SK-N-SH (cell line): Measurements from ENCODE around the gene ARHGEF12. TPM values are rescaled to one million over a fixed set of nuclear protein-coding genes. Genes with fewer than 3 reads are reported as not detected.
A peak's percentile ranks its signal among the peaks of the same experiment; 100 is the strongest.

Experiments used
- CTCF ChIA-PET: fragments of 300-600, 350-600 bp; formaldehyde crosslinking; extraction: SDS; loops from one replicate; lab custom pipeline; 2021; lab: Yijun Ruan, JAX
- POLR2A ChIA-PET: fragments of 350-600 bp; sonication (Branson Sonifier 250); formaldehyde crosslinking; extraction: SDS; loops from one replicate; lab custom pipeline; 2020; ENCODE audit warnings: antibody characterized with exemption, inconsistent platforms; lab: Yijun Ruan, JAX
- DNase-seq: peaks from one replicate; pipeline ENCODE4 v3.0.0; 2012
- H2AFZ ChIP-seq: fragments of 200-600 bp; sonication (generic); 2 replicates; pipeline ENCODE4 v1.8.1; 2016; ENCODE audit warnings: antibody characterized with exemption, mild to moderate bottlenecking, low read depth
- H3F3A ChIP-seq: fragments of 200-600 bp; sonication (generic); replicated peaks from 2 replicates; pipeline ENCODE3; 2016; ENCODE audit warnings: antibody characterized with exemption, mild to moderate bottlenecking; ENCODE audit not compliant: insufficient read depth
- H3K27ac ChIP-seq, 2 experiments: fragments of 200-500 bp in 1 of 2; fragments of 200-600 bp in 1 of 2; sonication (Bioruptor generic) in 1 of 2; sonication (generic), shearing (Covaris generic) in 1 of 2; 2 replicates each; pipeline versions ENCODE4 v1.5.1 to v1.6.1; 2014 to 2016; ENCODE audit warnings: low read depth in 2 of 2, inconsistent platforms in 1 of 2, low read length in 1 of 2, mild to moderate bottlenecking in 1 of 2, mixed read lengths in 1 of 2
- H3K27me3 ChIP-seq: fragments of 200-600 bp; sonication (generic), shearing (Covaris generic); 2 replicates; pipeline ENCODE4 v1.6.1; 2016; ENCODE audit warnings: mixed run types; ENCODE audit not compliant: insufficient read depth
- H3K36me3 ChIP-seq, 2 experiments: fragments of 200-500 bp in 1 of 2; fragments of 200-600 bp in 1 of 2; sonication (Bioruptor generic) in 1 of 2; sonication (generic) in 1 of 2; replicated peaks in 1 of 2; 2 replicates each; pipeline versions ENCODE3 to v1.5.1; 2014 to 2016; ENCODE audit warnings: low read length in 1 of 2, mild to moderate bottlenecking in 1 of 2; ENCODE audit not compliant: insufficient read depth in 2 of 2, control insufficient read depth in 1 of 2
- H3K4me1 ChIP-seq, 2 experiments: fragments of 200-500 bp in 1 of 2; fragments of 200-600 bp in 1 of 2; sonication (Bioruptor generic) in 1 of 2; sonication (generic), shearing (Covaris generic) in 1 of 2; 2 replicates each; pipeline versions ENCODE4 v1.5.1 to v1.6.1; 2014 to 2016; ENCODE audit warnings: low read depth in 1 of 2, low read length in 1 of 2, mixed run types in 1 of 2; ENCODE audit not compliant: insufficient read depth in 2 of 2, control insufficient read depth in 1 of 2
- H3K4me2 ChIP-seq: fragments of 200-600 bp; sonication (generic), shearing (Covaris generic); 2 replicates; pipeline ENCODE4 v1.6.1; 2017; ENCODE audit warnings: mixed run types
- H3K4me3 ChIP-seq, 2 experiments: fragments of 200-500 bp in 1 of 2; fragments of 200-600 bp in 1 of 2; sonication (Bioruptor generic) in 1 of 2; sonication (generic), shearing (Covaris generic) in 1 of 2; 2 replicates each; pipeline versions ENCODE4 v1.5.1 to v1.8.1; 2014 to 2016; ENCODE audit warnings: low read depth in 2 of 2, inconsistent platforms in 1 of 2, low read length in 1 of 2, mild to moderate bottlenecking in 1 of 2, mixed read lengths in 1 of 2, moderate library complexity in 1 of 2
- H3K79me2 ChIP-seq: fragments of 200-600 bp; sonication (generic); 2 replicates; pipeline ENCODE4 v1.8.1; 2017; ENCODE audit warnings: mild to moderate bottlenecking; ENCODE audit not compliant: insufficient read depth
- H3K9ac ChIP-seq: fragments of 200-600 bp; sonication (generic); 2 replicates; pipeline ENCODE4 v1.6.1; 2017; ENCODE audit warnings: mixed run types
- H3K9me2 ChIP-seq: fragments of 200-600 bp; sonication (generic); 2 replicates; pipeline ENCODE4 v1.6.1; 2017; ENCODE audit warnings: mixed run types
- H3K9me3 ChIP-seq: fragments of 200-600 bp; sonication (generic); 2 replicates; pipeline ENCODE4 v1.6.1; 2017; ENCODE audit warnings: mixed run types, mild to moderate bottlenecking, moderate library complexity
- H4K20me1 ChIP-seq: fragments of 200-600 bp; sonication (generic); 2 replicates; pipeline ENCODE4 v1.6.1; 2017; ENCODE audit warnings: mild to moderate bottlenecking, mixed run types; ENCODE audit not compliant: insufficient read depth
- ELF1 ChIP-seq: IDR thresholded peaks from 2 replicates; pipeline ENCODE4 v1.4.0; 2012
- EP300 ChIP-seq, 2 experiments: IDR thresholded peaks; 2 replicates each; pipeline versions ENCODE4 v1.4.0 to v1.6.1; 2012; ENCODE audit warnings: borderline replicate concordance in 1 of 2, low read depth in 1 of 2, low read length in 1 of 2
- EZH2phosphoT487 ChIP-seq: fragments of 200-600 bp; sonication (generic); IDR thresholded peaks from 2 replicates; pipeline ENCODE4 v1.6.1; 2017; ENCODE audit warnings: low read depth, mixed run types, mild to moderate bottlenecking, antibody characterized with exemption, moderate library complexity, borderline replicate concordance
- FOSL2 ChIP-seq: IDR thresholded peaks from 2 replicates; pipeline ENCODE4 v1.4.0; 2012; ENCODE audit warnings: low read depth, mild to moderate bottlenecking, moderate library complexity, borderline replicate concordance
- FOXJ3 ChIP-seq: sonication (generic); formaldehyde crosslinking; IDR thresholded peaks from 2 replicates; pipeline ENCODE4 v1.5.1; 2020; ENCODE audit warnings: mild to moderate bottlenecking, missing genetic modification reagents
- FOXM1 ChIP-seq: IDR thresholded peaks from 2 replicates; pipeline ENCODE4 v1.4.0; 2012; ENCODE audit warnings: low read depth, mild to moderate bottlenecking
- GATA2 ChIP-seq: sonication (generic); formaldehyde crosslinking; IDR thresholded peaks from 2 replicates; pipeline ENCODE4 v1.5.0; 2020; ENCODE audit warnings: mild to moderate bottlenecking, missing genetic modification reagents
- JUND ChIP-seq: IDR thresholded peaks from 2 replicates; pipeline ENCODE4 v1.4.0; 2012
- MAX ChIP-seq: IDR thresholded peaks from 2 replicates; pipeline ENCODE4 v1.4.0; 2012; ENCODE audit warnings: low read depth
- MXI1 ChIP-seq: IDR thresholded peaks from 2 replicates; pipeline ENCODE4 v1.6.1; 2012; ENCODE audit warnings: mild to moderate bottlenecking, low read depth, low read length, improper control_type of control experiment
- NFIC ChIP-seq: IDR thresholded peaks from 2 replicates; pipeline ENCODE4 v1.4.0; 2012; ENCODE audit warnings: borderline replicate concordance
- PBX3 ChIP-seq: IDR thresholded peaks from 2 replicates; pipeline ENCODE4; 2012
- REST ChIP-seq: IDR thresholded peaks from 2 replicates; pipeline ENCODE4 v1.6.1; 2012; ENCODE audit warnings: mild to moderate bottlenecking, low read depth, low read length, moderate library complexity
- RFX5 ChIP-seq: IDR thresholded peaks from 2 replicates; pipeline ENCODE4 v1.6.1; 2012; ENCODE audit warnings: mild to moderate bottlenecking, improper control_type of control experiment, low read length
- RXRA ChIP-seq: IDR thresholded peaks from 2 replicates; pipeline ENCODE4 v1.4.0; 2012; ENCODE audit warnings: low read depth, mild to moderate bottlenecking, borderline replicate concordance
- TAF1 ChIP-seq: IDR thresholded peaks from 2 replicates; pipeline ENCODE4 v1.6.1; 2012; ENCODE audit warnings: low read depth, mild to moderate bottlenecking, low read length, moderate library complexity, borderline replicate concordance
- TEAD4 ChIP-seq: IDR thresholded peaks from 2 replicates; pipeline ENCODE4 v1.4.0; 2012; ENCODE audit warnings: mild to moderate bottlenecking, borderline replicate concordance; ENCODE audit not compliant: insufficient read depth
- USF2 ChIP-seq: fragments of 150-350 bp; IDR thresholded peaks from 2 replicates; pipeline ENCODE4 v1.6.1; 2017; ENCODE audit warnings: antibody characterized with exemption, low read length, low read depth, borderline replicate concordance
- YY1 ChIP-seq: IDR thresholded peaks from 2 replicates; pipeline ENCODE4 v1.4.0; 2012; ENCODE audit warnings: low read depth, mild to moderate bottlenecking
- ZBTB33 ChIP-seq: IDR thresholded peaks from 2 replicates; pipeline ENCODE4 v1.4.0; 2012; ENCODE audit warnings: low read depth, borderline replicate concordance
- WGBS: methylation state at CpG from one replicate; pipeline ENCODE4 v1.1.6; 2017; ENCODE audit warnings: low lambda C conversion rate; 5-methylcytosine and 5-hydroxymethylcytosine counted together
- polyA plus RNA-seq, 3 experiments: library from polyadenylated mRNA; depleted of rRNA; stranded (reverse); fragments of >200 nt; gene quantifications; 2 replicates each; pipeline ENCODE4 v1.2.3, GENCODE V29; 2012

The ARHGEF12 gene
- polyA plus RNA-seq, 1 of the 3 experiments (the other 2 are of a cell fraction), result 12.3 TPM

GRCh38 chr11:120335908-120336640 lies at the start of gene ARHGEF12 (continued):
- peak; percentile 41 to 61; a peak in 1 of 4 replicates for TF ChIP-seq EP300 (IDR thresholded peaks at IDR 0.05; ENCODE audit: borderline replicate concordance in 1 of 2, low read depth in 1 of 2, low read length in 1 of 2)
- peak; percentile 12; the same call in 1 of the 2 replicates for TF ChIP-seq NFIC
- TF ChIP-seq MXI1, result 0 out of 2 replicates have a peak, but pooled peaks have one; percentile 31
- TF ChIP-seq ELF1, result peak; percentile 47; the same call in 1 of the 2 replicates
- TF ChIP-seq FOXJ3 (CRISPR knock-in tag), result 0 out of 2 replicates have a peak, but pooled peaks have one; percentile 28
- TF ChIP-seq REST, result peak; percentile 66; the same call in 1 of the 2 replicates
- peak; percentile 91 for TF ChIP-seq PBX3
- peak; percentile 83 for TF ChIP-seq TAF1
- TF ChIP-seq USF2, result no peak
- peak; percentile 39; the same call in 1 of the 2 replicates for TF ChIP-seq RFX5
- peak; percentile 61; the same call in 1 of the 2 replicates for TF ChIP-seq FOXM1
- TF ChIP-seq, all 33 proteins: peak for 26

GRCh38 chr11:120288021-120288420 lies 48.2 kb upstream of the ARHGEF12 start:
- Histone ChIP-seq H3K9ac (no peak overlapping the region), H3K27ac (no peak overlapping the region), H4K20me1 (no peaks in the 10 kb centered on the region), H3K4me1 (peaks cover 0 to 13% of the 10 kb centered on the region in 2 experiments; a peak in 2 of 4 replicates), H3K4me2 (no peak overlapping the region), H3K79me2 (no peaks in the 10 kb centered on the region), H3K27me3 (no peaks in the 10 kb centered on the region; the same call in 1 of the 2 replicates), H3K9me3 (no peaks in the 10 kb centered on the region), H3K4me3 (no peak overlapping the region), H3F3A (no peaks in the 10 kb centered on the region), H2AFZ (no peak overlapping the region), H3K36me3 (no peaks in the 10 kb centered on the region), H3K9me2 (no peaks in the 10 kb centered on the region)
- POLR2A ChIA-PET, result no interaction called here
- WGBS, result 62% methylated on average over 2 of the region's 2 CpGs
- CTCF ChIA-PET, result interaction anchor here (1.1 to 19.4 kb wide), 5 partner anchors 8 to 57 kb away, joined by 3 to 622 read pairs (median 4); partner anchors contain the start of gene POU2F3
- no peak for DNase-seq
- TF ChIP-seq TEAD4 (no peak), FOSL2 (no peak), MXI1 (no peak), GATA2 (CRISPR knock-in tag) (no peak), EZH2phosphoT487 (no peak), JUND (no peak), RXRA (no peak), YY1 (no peak), USF2 (no peak), MAX (no peak), ZBTB33 (no peak)
